Measurements from ENCODE around the gene LYZL2.
"Not testable (repeated sequence)": the region's sequence is repeated elsewhere in the genome, so short reads cannot be mapped to it uniquely, and the experiment has no call there.

Gene LYZL2

GRCh38 chr10:30596013-30596412, 33.5 kb downstream of the LYZL2 start:
- in situ Hi-C loops (cut with HindIII; ENCODE audit: low sequenced_read_pairs), result no loop called here

DNA sequence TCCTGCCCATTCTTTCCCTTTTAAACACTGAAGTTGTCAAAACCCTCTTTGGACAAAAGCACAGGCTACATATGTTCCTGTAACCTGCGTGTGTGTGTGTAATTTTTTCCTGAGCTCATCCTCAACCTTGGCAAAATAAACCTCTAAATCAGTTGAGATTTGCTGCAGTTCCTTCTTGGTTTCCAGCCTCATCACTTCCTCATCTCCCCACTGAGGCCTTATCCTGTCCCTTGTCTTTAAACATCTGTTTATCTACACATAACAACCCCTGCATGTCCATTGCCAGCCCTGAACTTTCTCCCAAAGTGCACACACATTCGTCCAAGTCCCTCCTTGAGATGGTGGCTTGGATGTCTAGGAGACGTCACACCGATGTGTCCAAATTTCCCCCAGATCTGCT, 35.5 kb downstream of the LYZL2 start:
- in situ Hi-C loops (cut with HindIII; ENCODE audit: low sequenced_read_pairs), result no loop called here

- in situ Hi-C loops (cut with HindIII; ENCODE audit: low sequenced_read_pairs), result not testable (repeated sequence)
Measured at GRCh38 chr10:30592770-30593169, 36.8 kb downstream of the LYZL2 start.

DNA sequence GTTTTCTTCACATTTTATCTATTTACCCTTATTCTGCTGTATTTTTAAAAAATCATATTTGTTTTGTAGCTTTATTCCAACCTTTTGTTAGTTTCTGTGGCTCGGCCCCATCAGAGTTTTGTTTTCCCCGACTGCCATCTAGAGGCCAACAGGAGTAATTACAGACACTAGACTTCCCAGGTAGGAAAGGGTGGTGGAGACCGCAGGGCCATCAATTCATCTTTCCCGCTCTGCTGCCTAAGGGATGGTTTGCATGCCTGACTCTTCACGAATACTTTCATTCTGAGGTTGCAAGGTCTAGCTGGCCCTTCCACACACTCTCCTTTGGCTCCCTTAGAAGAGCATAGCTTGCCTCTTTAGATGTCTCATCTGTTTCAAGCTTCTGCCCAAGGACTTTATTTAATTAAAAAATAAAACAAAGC, 38.3 kb downstream of the LYZL2 start:
- in situ Hi-C loops (cut with HindIII; ENCODE audit: low sequenced_read_pairs), result no loop called here

- in situ Hi-C loops (cut with HindIII; ENCODE audit: low sequenced_read_pairs), result no loop called here
Measured at GRCh38 chr10:30589441-30589840, 40.1 kb downstream of the LYZL2 start.

- in situ Hi-C loops (cut with HindIII; ENCODE audit: low sequenced_read_pairs), result no loop called here
Measured at GRCh38 chr10:30587522-30588031, 42.0 kb downstream of the LYZL2 start.

- in situ Hi-C loops (cut with HindIII; ENCODE audit: low sequenced_read_pairs), result no loop called here
Measured at GRCh38 chr10:30586828-30587227, 42.7 kb downstream of the LYZL2 start.

GRCh38 chr10:30583778-30584415, 45.7 kb downstream of the LYZL2 start:
- in situ Hi-C loops (cut with HindIII; ENCODE audit: low sequenced_read_pairs), result no loop called here

DNA sequence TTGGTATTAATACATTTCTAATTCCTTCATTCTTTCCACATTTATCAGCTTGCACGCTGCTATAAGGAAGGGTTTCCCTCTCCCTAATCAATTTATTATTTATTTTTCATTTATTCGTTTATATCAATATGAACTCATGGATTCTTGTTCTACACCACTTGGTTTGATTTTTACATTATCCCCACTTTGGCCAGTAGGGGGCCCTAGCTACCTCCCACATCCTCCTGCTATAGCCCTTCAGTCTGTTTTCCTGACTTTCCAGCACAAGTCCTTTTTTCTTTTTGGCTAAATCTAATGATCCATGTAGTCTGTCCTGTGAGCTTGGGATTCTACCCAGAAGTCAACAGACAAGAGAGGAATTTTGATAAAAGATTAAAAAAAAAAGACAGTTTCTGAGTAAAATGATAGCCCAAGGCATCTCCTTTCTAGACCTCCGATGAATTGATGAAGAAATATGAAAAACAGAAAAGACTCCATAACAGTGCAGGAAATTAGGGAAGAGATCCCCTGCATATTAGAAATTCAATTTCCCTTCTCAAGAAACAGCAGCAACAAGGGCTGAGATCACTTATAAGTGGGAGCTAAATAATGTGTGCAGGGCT, 47.7 kb downstream of the LYZL2 start:
- in situ Hi-C loops (cut with HindIII; ENCODE audit: low sequenced_read_pairs), result no loop called here

- in situ Hi-C loops (cut with HindIII; ENCODE audit: low sequenced_read_pairs), result no loop called here
Measured at GRCh38 chr10:30580676-30581075, 48.9 kb downstream of the LYZL2 start.

DNA sequence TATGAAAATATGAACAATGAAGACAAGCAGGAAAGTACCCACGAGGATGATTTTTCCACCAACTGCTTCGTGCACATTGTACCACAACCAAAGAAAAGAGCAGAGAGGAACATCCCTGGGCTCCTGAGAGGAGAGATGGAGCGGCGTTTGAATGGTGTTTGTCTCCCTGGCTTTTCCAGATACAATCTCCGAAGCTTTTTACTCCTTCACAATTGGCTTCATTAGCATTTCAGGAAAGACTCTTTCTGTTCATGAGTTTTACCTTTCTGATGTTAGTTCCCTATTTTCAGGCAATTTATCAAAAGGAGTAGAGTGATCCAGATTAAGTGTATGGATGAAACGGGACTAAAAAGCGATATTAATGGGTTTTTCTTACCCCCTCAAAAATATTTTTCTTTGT, 49.3 kb downstream of the LYZL2 start:
- in situ Hi-C loops (cut with HindIII; ENCODE audit: low sequenced_read_pairs), result no loop called here

DNA sequence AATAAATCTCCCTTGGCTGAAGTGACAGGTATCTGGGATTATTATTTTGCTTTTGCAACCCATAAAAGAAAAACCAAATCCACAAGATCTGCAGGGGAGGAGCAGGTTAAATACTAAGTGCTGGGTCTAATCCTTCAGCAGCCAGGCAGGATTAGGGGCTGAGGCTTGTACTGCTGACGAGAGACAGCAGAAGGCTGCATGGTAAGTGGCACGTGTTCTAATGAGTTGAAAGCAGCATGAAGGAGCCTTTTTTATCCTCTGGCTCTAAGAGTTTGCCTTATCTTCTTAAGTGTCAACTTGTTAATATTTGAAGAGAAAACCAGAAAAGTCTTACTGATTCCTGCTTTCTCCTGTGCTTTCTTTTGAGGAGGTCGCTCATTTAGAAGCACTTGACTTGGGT, 50.0 kb downstream of the LYZL2 start:
- in situ Hi-C loops (cut with HindIII; ENCODE audit: low sequenced_read_pairs), result no loop called here

DNA sequence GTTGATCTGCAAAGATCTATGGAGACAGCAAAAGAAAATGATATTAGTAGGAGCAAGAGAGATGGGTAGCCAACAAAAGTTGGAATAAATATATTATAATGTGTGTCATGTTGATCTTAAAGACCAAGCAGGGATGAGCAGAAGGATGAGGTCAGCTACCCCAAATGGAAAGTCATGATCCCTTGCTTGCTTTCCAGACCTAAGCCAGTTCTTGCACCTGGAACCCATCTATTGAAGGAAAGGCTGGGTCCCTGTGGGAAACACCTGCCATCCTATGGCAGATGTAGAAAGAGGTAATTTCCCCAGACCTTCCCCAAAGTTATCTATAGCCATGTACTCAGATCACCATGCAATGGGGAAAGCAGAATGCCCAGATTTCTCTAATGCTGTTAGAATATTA, 52.5 kb downstream of the LYZL2 start:
- in situ Hi-C loops (cut with HindIII; ENCODE audit: low sequenced_read_pairs), result no loop called here

GRCh38 chr10:30576641-30577040, 52.9 kb downstream of the LYZL2 start:
- in situ Hi-C loops (cut with HindIII; ENCODE audit: low sequenced_read_pairs), result no loop called here

GRCh38 chr10:30574432-30574796, 55.1 kb downstream of the LYZL2 start:
- in situ Hi-C loops (cut with HindIII; ENCODE audit: low sequenced_read_pairs), result no loop called here

GRCh38 chr10:30573721-30574431, 55.7 kb downstream of the LYZL2 start:
- in situ Hi-C loops (cut with HindIII; ENCODE audit: low sequenced_read_pairs), result no loop called here

GRCh38 chr10:30565449-30565848, 64.1 kb downstream of the LYZL2 start:
- in situ Hi-C loops (cut with HindIII; ENCODE audit: low sequenced_read_pairs), result no loop called here

GRCh38 chr10:30562787-30563186, 66.8 kb downstream of the LYZL2 start:
- in situ Hi-C loops (cut with HindIII; ENCODE audit: low sequenced_read_pairs), result no loop called here

Data from DLD1 (cell line).